RWPE1 (cell line): ENCODE data around the gene AFDN.

Experiments
- CTCF ChIA-PET: fragments of 350-600 bp; sonication (Branson Sonifier 250); formaldehyde crosslinking; extraction: SDS; loops from one replicate; lab custom pipeline; 2021; lab: Yijun Ruan, JAX
- POLR2A ChIA-PET: fragments of 400-600 bp; formaldehyde crosslinking; extraction: SDS; loops from one replicate; lab custom pipeline; 2020; ENCODE audit warnings: antibody characterized with exemption; ENCODE audit not compliant: low non-redundant PET; lab: Yijun Ruan, JAX
- DNase-seq: peaks from one replicate; pipeline ENCODE4 v3.0.0; 2012; ENCODE audit warnings: low spot score
- H3K27ac ChIP-seq: fragments of 450-650 bp; 2 replicates; pipeline ENCODE4 v1.5.1; 2017
- TF ChIP-seq, protein P1 (sequence below): fragments of 450-650 bp; conservative IDR thresholded peaks from 2 replicates; pipeline ENCODE4 v1.5.1; 2017; ENCODE audit warnings: low read depth, mild to moderate bottlenecking

AFDN gene

DNA sequence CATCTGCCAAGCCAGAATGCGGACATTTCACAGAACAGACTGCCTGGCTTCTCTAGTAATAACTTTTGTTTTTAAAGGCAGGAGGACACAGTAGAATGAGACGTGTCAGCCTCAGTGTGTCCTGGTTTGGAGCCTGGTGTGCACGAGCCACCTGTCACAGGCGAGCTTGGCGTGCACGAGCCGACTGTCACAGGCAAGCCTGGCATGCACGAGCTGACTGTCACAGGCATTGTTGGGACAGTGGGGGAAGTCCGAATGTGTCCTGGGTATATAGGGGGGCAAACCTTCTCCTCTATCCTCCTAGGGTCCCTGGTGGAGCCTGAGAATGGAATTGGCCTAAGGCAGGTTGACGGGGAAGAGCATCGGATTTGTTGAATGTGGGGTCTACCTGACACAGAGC is 178.2 kb downstream of the AFDN start:
- ChIA-PET POLR2A (no interaction called here), CTCF (interaction anchor here (0.6 kb wide), 1 partner anchor 32 kb away, joined by 4 read pairs; no protein-coding TSS in a partner anchor)
- H3K27ac ChIP-seq, result no peak overlapping the region
- no peak for DNase-seq
- TF ChIP-seq, protein P1, sequence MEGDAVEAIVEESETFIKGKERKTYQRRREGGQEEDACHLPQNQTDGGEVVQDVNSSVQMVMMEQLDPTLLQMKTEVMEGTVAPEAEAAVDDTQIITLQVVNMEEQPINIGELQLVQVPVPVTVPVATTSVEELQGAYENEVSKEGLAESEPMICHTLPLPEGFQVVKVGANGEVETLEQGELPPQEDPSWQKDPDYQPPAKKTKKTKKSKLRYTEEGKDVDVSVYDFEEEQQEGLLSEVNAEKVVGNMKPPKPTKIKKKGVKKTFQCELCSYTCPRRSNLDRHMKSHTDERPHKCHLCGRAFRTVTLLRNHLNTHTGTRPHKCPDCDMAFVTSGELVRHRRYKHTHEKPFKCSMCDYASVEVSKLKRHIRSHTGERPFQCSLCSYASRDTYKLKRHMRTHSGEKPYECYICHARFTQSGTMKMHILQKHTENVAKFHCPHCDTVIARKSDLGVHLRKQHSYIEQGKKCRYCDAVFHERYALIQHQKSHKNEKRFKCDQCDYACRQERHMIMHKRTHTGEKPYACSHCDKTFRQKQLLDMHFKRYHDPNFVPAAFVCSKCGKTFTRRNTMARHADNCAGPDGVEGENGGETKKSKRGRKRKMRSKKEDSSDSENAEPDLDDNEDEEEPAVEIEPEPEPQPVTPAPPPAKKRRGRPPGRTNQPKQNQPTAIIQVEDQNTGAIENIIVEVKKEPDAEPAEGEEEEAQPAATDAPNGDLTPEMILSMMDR, result no peak

GRCh38 chr6:168005796-168006195 is 179.1 kb downstream of the AFDN start:
- H3K27ac ChIP-seq, result no peak overlapping the region
- DNase-seq, result no peak
- ChIA-PET POLR2A (no interaction called here), CTCF (no interaction called here)
- TF ChIP-seq, protein P1, result no peak

GRCh38 chr6:168007592-168008338 is 181.1 kb downstream of the AFDN start:
- TF ChIP-seq, protein P1, result no peak
- peak; percentile 84 for DNase-seq
- POLR2A ChIA-PET, result no interaction called here
- H3K27ac ChIP-seq, result peak overlapping the region; percentile 76
- CTCF ChIA-PET, result no interaction called here

- TF ChIP-seq, protein P1, result no peak
- POLR2A ChIA-PET, result no interaction called here
- CTCF ChIA-PET, result no interaction called here
- H3K27ac ChIP-seq, result no peak overlapping the region
- no peak for DNase-seq
Observed at GRCh38 chr6:168009331-168009730, 182.6 kb downstream of the AFDN start.

DNA sequence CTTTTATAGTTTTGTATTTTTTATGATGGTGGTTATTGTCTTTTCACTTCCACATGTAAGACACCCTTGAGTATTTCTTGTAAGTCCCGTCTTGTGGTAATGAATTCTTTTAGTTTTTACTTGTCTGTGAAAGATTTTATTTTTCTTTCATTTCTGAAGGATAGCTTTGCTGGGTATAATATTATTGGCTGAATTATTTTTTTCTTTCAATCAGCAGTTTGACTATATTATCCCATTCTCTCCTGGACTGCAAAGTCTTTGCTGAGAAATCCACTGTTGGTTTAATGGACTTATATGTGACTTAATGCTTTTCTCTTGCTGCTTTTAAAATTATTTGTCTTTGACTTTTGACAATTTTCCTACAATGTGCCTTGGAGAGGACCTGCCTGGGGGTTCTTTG is 184.6 kb downstream of the AFDN start:
- TF ChIP-seq, protein P1, result no peak
- no peak overlapping the region for H3K27ac ChIP-seq
- CTCF ChIA-PET, result interaction anchor here (0.5 to 0.9 kb wide), 3 partner anchors 10 to 571 kb away, joined by 3 read pairs; no protein-coding TSS in a partner anchor
- POLR2A ChIA-PET, result no interaction called here
- no peak for DNase-seq

- CTCF ChIA-PET, result interaction anchor here (0.5 kb wide), 1 partner anchor 59 kb away, joined by 5 read pairs; no protein-coding TSS in a partner anchor
- H3K27ac ChIP-seq, result no peak overlapping the region
- POLR2A ChIA-PET, result interaction anchor here (0.5 kb wide), 1 partner anchor 20 kb away, joined by 3 read pairs; no protein-coding TSS in a partner anchor
- DNase-seq, result no peak
- TF ChIP-seq, protein P1, result no peak
Observed at GRCh38 chr6:168012431-168013249, 185.9 kb downstream of the AFDN start.
